Activated CD8-positive, alpha-beta memory T cell treated with anti-CD3 and anti-CD28 coated beads, Interleukin-2, amount 50 U/mL, for 4 hours (primary cell): Measurements from ENCODE around the gene TBC1D22A.
A peak's percentile ranks its signal among the peaks of the same experiment; 100 is the strongest.

Source experiments
- DNase-seq: peaks from one replicate; pipeline ENCODE4 v3.0.0-alpha.2; 2020

TBC1D22A gene

GRCh38 chr22:46737105-46737975 is 25.1 kb upstream of the TBC1D22A start:
- DNase-seq: peak; percentile 45

- DNase-seq: peak; percentile 76
Observed at GRCh38 chr22:46737976-46738646, 24.3 kb upstream of the TBC1D22A start, which contains the start of gene CERK. CERK (minus strand) TSS chr22:46738252; CDS start chr22:46738148, 104 bp downstream.

- no peak for DNase-seq
Observed at GRCh38 chr22:46738647-46739093, 23.8 kb upstream of the TBC1D22A start.

- DNase-seq: peak; percentile 84
Observed at GRCh38 chr22:46739094-46739870, 23.2 kb upstream of the TBC1D22A start.

- no peak for DNase-seq
Observed at GRCh38 chr22:46740910-46741780, 21.3 kb upstream of the TBC1D22A start.

- DNase-seq: no peak
Observed at GRCh38 chr22:46741974-46742519, 20.4 kb upstream of the TBC1D22A start.

- DNase-seq: no peak
Observed at GRCh38 chr22:46742576-46743221, 19.8 kb upstream of the TBC1D22A start.

GRCh38 chr22:46744581-46744980 is 17.9 kb upstream of the TBC1D22A start:
- no peak for DNase-seq

- no peak for DNase-seq
Observed at GRCh38 chr22:46746192-46746591, 16.3 kb upstream of the TBC1D22A start.

GRCh38 chr22:46746620-46747019 is 15.8 kb upstream of the TBC1D22A start:
- DNase-seq: no peak

GRCh38 chr22:46747646-46748045 is 14.8 kb upstream of the TBC1D22A start:
- no peak for DNase-seq

- no peak for DNase-seq
Observed at GRCh38 chr22:46748206-46748907, 14.1 kb upstream of the TBC1D22A start.

- DNase-seq: peak; percentile 50
Observed at GRCh38 chr22:46748908-46749675, 13.4 kb upstream of the TBC1D22A start.

GRCh38 chr22:46749682-46750529 is 12.5 kb upstream of the TBC1D22A start:
- DNase-seq: no peak

- no peak for DNase-seq
Observed at GRCh38 chr22:46750530-46750800, 12.0 kb upstream of the TBC1D22A start.

- no peak for DNase-seq
Observed at GRCh38 chr22:46750863-46751443, 11.5 kb upstream of the TBC1D22A start.

GRCh38 chr22:46752286-46752987 is 10.0 kb upstream of the TBC1D22A start:
- DNase-seq: no peak

- no peak for DNase-seq
Observed at GRCh38 chr22:46752988-46753310, 9.5 kb upstream of the TBC1D22A start.
